H4 (cell line): ENCODE results near the gene NGEF. TPM values are rescaled to one million over a fixed set of nuclear protein-coding genes. Genes with fewer than 3 reads are reported as not detected.

Source experiments
- DNase-seq: peaks from one replicate; pipeline ENCODE4 v3.0.0-alpha.2; 2015; ENCODE audit warnings: low spot score
- total RNA-seq: library from RNA; depleted of rRNA; stranded (reverse); fragments of >200 nt; shearing (Covaris generic); gene quantifications from 2 replicates; pipeline ENCODE4 v1.2.3, GENCODE V29; 2014

The NGEF gene
- total RNA-seq, 1 experiment from 2014 or later: 3.3 TPM

GRCh38 chr2:232900811-232901735 lies 112.0 kb downstream of the NGEF start:
- DNase-seq: no peak

DNA sequence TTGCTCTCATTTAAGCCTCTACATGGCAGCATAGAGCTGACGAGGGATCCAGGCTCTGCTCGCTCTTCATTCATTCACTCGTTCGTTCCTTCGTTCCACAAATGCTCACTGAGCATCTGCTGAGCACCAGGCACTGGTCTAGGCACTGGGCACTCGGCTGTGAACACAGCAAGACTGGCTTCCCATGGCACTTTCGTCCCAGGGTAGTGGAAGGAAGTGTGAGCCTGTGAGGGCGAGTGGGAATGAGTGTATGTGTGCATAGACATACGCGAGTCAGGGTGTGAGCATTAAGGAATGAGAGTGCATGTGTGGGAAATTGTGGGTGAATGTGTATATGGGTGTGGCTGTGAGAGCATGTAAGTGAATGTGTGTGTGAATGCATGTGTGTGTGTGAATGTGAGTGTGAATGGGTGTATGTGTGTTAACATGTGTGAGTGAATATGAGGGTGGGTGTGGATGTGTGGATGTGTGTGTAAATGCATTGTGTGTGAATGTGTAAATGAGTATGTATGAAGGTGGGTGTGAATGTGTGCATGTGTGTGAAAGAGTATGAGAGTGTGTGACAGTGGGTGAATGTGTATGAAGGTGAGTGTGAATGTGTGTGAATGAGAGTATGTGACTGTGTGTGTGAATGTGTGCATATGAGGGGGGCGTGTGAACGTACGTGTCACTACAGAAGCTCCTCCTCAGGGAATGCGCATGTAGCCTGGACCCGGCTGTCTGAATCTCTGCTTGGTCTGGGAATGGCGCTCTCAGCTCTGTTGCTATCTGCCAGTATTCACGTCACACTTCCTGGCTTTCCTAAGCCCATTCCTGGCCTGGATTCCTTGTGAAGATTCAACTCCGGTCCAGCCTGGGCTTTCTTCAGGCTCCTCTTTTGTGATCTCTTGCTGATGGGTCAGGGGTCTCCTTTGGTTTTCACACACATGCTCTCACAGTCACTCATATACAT lies 114.2 kb downstream of the NGEF start:
- no peak for DNase-seq

- no peak for DNase-seq
Measured at GRCh38 chr2:232897598-232898408, 115.3 kb downstream of the NGEF start.

- no peak for DNase-seq
Measured at GRCh38 chr2:232896720-232897597, 116.1 kb downstream of the NGEF start.

DNA sequence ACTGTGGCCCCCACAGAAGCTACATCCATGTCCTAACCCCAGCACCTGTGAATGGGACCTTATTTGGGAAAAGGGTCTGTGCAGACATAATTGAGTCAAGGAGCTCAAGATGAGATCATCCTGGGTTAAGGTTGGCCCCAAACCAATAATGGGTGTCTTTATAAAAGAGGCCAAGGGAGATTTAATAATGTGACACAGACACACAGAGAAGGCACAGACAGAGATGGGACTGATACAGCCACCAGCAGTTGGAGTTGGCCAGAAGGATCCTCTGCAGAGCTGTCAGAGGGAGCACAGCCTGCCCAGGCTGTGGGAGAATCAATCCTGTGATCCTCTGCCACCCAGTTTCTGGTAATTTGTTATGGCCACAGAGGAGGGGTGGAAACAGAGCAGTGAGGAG lies 116.9 kb downstream of the NGEF start:
- DNase-seq: no peak

DNA sequence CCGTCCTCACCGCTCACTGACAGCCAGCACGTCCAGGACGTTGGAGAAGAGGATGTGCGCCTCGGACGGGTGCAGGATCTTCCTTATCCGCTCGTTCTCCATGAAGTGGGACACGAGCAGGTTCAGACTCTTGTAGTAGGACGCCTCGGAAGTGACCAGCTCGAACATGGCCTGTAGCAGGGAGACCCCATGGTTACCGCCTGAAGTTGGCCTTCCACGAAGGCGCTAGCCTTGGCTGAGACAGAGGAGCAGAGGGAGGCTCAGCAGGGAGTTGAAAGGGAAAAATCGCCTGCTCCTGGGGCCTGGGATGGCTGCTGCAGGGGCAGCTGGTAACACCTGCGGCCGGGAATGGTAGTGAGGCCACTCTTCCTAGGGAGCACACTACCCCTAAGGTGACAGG lies 118.3 kb downstream of the NGEF start:
- no peak for DNase-seq

DNA sequence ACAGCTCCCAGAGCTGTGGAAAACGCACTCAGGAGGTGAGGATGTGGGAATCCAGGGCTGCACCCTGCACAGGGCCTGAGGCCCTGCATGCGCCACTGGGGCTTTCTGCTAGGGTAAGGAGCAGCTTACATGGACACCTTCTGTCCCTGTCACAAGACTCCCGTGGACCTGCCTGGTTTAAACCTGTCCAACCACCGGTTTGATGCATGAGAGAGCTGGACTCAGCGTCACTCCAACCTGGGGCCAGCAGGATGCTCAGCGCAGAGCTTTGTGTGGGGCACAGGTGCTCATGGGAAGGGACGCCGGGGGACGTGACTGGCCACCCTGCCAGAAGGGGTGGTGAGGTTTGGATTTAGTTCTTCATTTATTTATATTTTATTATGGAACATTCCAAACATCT lies 118.8 kb downstream of the NGEF start:
- no peak for DNase-seq

- no peak for DNase-seq
Measured at GRCh38 chr2:232893834-232894233, 119.2 kb downstream of the NGEF start.

DNA sequence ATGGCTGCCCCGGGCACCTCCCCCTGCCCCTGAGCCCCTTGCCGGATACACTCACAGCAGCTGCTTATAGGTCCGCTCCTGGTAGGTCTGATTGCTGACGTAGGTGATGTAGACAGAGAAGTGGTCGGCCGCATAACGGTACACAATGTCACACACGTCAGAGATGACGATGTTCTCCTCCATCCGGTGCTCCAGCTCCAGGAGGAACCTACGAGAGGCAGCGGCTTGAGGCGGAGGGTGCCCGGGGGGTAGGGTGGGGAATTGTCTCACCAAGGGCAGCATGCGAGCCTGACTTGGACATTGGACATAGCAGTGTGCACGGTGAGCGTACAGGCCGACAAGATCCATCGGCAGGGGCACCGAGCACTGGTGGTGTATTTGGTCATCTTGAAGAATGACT lies 120.2 kb downstream of the NGEF start:
- no peak for DNase-seq

GRCh38 chr2:232892221-232892620 lies 120.8 kb downstream of the NGEF start:
- no peak for DNase-seq

DNA sequence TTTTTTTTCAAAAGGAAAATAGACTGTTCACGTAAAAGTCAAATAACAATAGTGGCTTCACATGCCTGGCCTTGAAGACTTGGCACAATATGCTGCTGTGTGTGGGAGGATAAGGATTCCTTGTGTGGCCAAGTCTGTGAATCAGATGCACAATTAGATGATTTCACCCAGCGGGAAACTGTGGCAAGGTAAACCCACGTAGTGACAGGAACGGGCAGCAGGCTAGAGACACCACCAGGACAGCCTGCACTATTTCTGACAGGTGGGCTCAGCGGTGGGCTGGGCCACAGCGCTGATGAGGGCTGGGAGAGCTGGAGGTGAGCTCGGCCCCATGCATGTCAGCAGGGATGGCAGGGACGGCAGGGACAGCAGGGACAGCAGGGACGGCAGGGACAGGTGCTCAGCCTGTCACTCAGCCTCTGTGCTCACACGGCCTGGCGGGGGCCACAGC lies 121.4 kb downstream of the NGEF start:
- DNase-seq: no peak

DNA sequence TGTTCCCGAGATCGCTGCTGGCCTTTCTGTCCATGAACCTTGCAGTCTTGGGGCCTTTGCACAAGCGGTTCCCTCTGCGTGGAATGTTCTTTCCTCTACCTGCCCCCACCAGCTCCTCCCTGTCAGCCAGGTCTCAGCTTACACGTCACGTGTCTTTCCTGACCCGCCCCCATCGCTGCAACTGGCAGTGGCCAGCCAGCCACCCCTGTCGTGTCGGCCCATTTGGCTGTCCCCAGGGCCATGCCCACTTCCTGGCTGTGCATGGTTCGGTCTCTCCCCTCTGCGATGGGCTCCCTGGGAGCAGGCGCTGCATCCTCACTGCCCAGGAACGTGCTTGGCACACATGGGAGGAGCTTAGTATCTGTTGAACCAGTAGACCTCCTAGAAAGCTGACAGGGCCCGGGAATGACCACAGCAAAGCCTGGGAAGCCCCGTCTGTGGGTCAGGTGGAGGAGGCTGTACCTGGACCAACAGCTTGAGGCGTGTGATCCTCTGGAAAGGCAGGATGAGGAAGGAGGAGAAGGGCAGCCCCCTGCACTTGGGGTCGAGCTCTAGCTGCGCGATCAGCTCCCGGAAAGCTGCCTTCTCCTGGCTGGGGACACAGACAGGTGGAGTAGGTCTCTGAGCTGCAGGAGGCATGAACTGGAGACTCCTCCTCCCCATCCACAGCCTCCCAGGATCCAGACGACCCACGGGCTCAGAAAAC lies 122.0 kb downstream of the NGEF start:
- peak; percentile 74 for DNase-seq

GRCh38 chr2:232890536-232890895 lies 122.5 kb downstream of the NGEF start:
- DNase-seq: no peak

- DNase-seq: no peak
Measured at GRCh38 chr2:232889876-232890401, 123.1 kb downstream of the NGEF start.

DNA sequence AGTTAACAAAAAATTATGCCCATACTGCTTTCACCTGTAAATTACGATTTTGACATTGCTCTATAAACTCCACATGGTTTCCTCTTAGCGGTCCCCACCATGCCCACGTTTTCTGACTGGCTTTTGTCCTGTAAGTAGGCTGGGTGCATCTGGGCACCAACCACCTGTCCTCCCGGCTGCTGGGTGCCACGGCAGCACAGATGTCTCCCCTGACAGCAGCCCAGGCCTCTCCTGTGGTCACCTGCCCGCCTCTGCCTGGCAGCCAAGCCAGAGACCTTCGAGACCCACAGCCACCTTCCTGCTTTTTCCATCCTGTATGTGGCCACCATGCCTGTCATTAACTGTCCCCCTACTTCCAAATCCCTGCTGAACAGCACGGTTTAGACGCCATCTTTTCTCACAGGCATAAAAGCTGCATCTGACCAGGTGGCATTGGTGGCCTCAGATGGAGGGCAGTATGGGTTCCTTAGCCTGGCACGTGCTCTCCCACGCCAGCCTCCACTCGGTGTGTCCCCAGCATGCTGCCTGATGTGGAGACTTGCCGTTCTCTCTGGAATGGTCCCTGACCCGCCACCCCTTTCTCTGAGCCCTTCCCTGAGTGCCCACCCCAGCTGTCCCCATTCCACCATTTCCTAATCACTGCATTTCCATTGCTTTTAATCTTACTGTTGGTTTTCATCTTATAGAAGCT lies 124.1 kb downstream of the NGEF start:
- no peak for DNase-seq

- no peak for DNase-seq
Measured at GRCh38 chr2:232888099-232888836, 124.8 kb downstream of the NGEF start.

GRCh38 chr2:232887171-232887850 lies 125.7 kb downstream of the NGEF start:
- no peak for DNase-seq

DNA sequence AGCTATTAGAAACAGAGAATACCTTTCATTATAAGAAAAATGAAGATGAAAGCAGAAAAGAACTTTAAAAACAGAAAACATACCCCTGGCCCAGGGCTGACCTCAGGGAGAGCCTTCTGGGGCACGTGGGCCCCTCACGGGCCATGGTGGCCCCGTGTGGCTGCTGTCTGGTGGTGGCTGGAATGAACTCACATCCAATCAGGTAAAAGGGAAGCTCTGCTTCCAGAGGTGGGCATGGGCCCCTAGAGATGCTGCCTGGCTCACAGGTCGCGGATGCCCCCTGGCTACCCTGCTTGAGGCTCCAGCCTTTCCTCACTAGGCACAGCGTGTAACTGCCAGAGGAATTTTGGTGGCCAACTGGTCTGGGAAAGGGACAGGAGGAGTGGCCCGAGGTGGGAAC lies 126.4 kb downstream of the NGEF start:
- DNase-seq: no peak
